CD8-positive, alpha-beta memory T cell (primary cell): ENCODE measurements around the gene PRKAG1. TPM values are rescaled to one million over a fixed set of nuclear protein-coding genes. Genes with fewer than 3 reads are reported as not detected.
A peak's percentile ranks its signal among the peaks of the same experiment; 100 is the strongest.

Source experiments
- CTCF ChIA-PET: fragments of 350-600 bp; sonication (Branson Sonifier 250); formaldehyde crosslinking; loops from one replicate; lab custom pipeline; 2021; ENCODE audit warnings: antibody characterized with exemption; lab: Charles Lee
- POLR2A ChIA-PET: fragments of 350-600 bp; sonication (Branson Sonifier 250); formaldehyde crosslinking; loops from one replicate; lab custom pipeline; 2021; ENCODE audit warnings: antibody characterized with exemption; lab: Charles Lee
- DNase-seq, 5 donors: peaks; one replicate each; pipeline versions ENCODE4 v3.0.0 to v3.0.0-alpha.2; 2020 to 2022; ENCODE audit warnings: mixed read lengths in 1 of 5
- H3K27ac ChIP-seq: one replicate; pipeline ENCODE4 v1.7.0; 2013; ENCODE audit warnings: low read depth, mild to moderate bottlenecking, low read length, moderate library complexity
- H3K27me3 ChIP-seq: 2 replicates; pipeline ENCODE4 v1.7.0; 2013; ENCODE audit warnings: low read length, mild to moderate bottlenecking; ENCODE audit not compliant: insufficient read depth, poor library complexity, severe bottlenecking
- H3K36me3 ChIP-seq: 2 replicates; pipeline ENCODE4 v1.7.0; 2013; ENCODE audit warnings: mild to moderate bottlenecking, low read length, moderate library complexity; ENCODE audit not compliant: insufficient read depth
- H3K4me1 ChIP-seq: 2 replicates; pipeline ENCODE4 v1.7.0; 2013; ENCODE audit warnings: mild to moderate bottlenecking, low read length, moderate library complexity; ENCODE audit not compliant: insufficient read depth
- H3K4me3 ChIP-seq: 2 replicates; pipeline ENCODE4 v1.7.0; 2013; ENCODE audit warnings: mild to moderate bottlenecking, low read length
- H3K9me3 ChIP-seq: 2 replicates; pipeline ENCODE4 v1.7.0; 2013; ENCODE audit warnings: mild to moderate bottlenecking, low read length
- H3K27ac Mint-ChIP-seq, 8 donors: one replicate each; pipeline ENCODE4 v1.8.0; 2020 to 2021; ENCODE audit warnings: mixed read lengths in 8 of 8, mild to moderate bottlenecking in 6 of 8, inconsistent platforms in 3 of 8, moderate library complexity in 3 of 8
- H3K27me3 Mint-ChIP-seq, 2 donors: one replicate each; pipeline ENCODE4 v1.8.0; 2020 to 2021; ENCODE audit warnings: mixed read lengths in 2 of 2, mild to moderate bottlenecking in 1 of 2, moderate library complexity in 1 of 2
- H3K36me3 Mint-ChIP-seq, 3 donors: one replicate each; pipeline ENCODE4 v1.8.0; 2020 to 2021; ENCODE audit warnings: mixed read lengths in 3 of 3, inconsistent platforms in 1 of 3, mild to moderate bottlenecking in 1 of 3
- H3K4me1 Mint-ChIP-seq, 3 donors: one replicate each; pipeline ENCODE4 v1.8.0; 2020 to 2021; ENCODE audit warnings: mixed read lengths in 3 of 3, inconsistent platforms in 1 of 3, mild to moderate bottlenecking in 1 of 3
- H3K4me3 Mint-ChIP-seq, 7 donors: one replicate each; pipeline ENCODE4 v1.8.0; 2020 to 2021; ENCODE audit warnings: mixed read lengths in 7 of 7, mild to moderate bottlenecking in 6 of 7, moderate library complexity in 4 of 7, inconsistent platforms in 2 of 7
- H3K9me3 Mint-ChIP-seq, 5 donors: one replicate each; pipeline ENCODE4 v1.8.0; 2020 to 2022; ENCODE audit warnings: mixed read lengths in 5 of 5, mild to moderate bottlenecking in 3 of 5, moderate library complexity in 2 of 5, inconsistent platforms in 1 of 5
- polyA plus RNA-seq: library from polyadenylated mRNA; unstranded; fragments of 300-500 nt; fragmentation: Illumina TruSeq; gene quantifications from one replicate; pipeline ENCODE4 v1.2.3, GENCODE V29; 2021
- total RNA-seq, 2 experiments: library from RNA; stranded (reverse); gene quantifications; one replicate each; pipeline ENCODE4 v1.2.3, GENCODE V29; 2021

Gene PRKAG1
- total and polyA plus RNA-seq, 3 experiments from 2014 or later = 45.9 to 78.3 (median 73.3) TPM

- Mint-ChIP-seq H3K36me3 (peaks cover 5 to 93% (median 14%) of the 10 kb centered on the region in 3 donors), H3K4me1 (peaks cover 10 to 16% (median 16%) of the 10 kb centered on the region in 3 donors), H3K27me3 (no peaks in the 10 kb centered on the region), H3K4me3 (no peak overlapping the region), H3K27ac (peak overlapping the region in 5 of 8 donors; percentile 17 to 84 (median 63)), H3K9me3 (no peaks in the 10 kb centered on the region)
- Histone ChIP-seq H3K4me1 (no peaks in the 10 kb centered on the region), H3K27ac (no peak overlapping the region), H3K4me3 (no peak overlapping the region), H3K9me3 (no peaks in the 10 kb centered on the region), H3K36me3 (peaks cover 65% of the 10 kb centered on the region), H3K27me3 (no peaks in the 10 kb centered on the region)
- POLR2A ChIA-PET = no interaction called here
- CTCF ChIA-PET = interaction anchor here (0.8 to 2.6 kb wide), 3 partner anchors 9 to 58 kb away, joined by 3 to 8 read pairs (median 3); no protein-coding TSS in a partner anchor
- no peak for DNase-seq
Observed at GRCh38 chr12:49040364-49040855, 21.8 kb upstream of the PRKAG1 start.

GRCh38 chr12:49039421-49040363 is 21.1 kb upstream of the PRKAG1 start:
- POLR2A ChIA-PET = interaction anchor here (0.8 to 1.2 kb wide), 2 partner anchors 10 to 148 kb away, joined by 3 read pairs; no protein-coding TSS in a partner anchor
- Mint-ChIP-seq H3K27ac (peak overlapping the region in 1 of 8 donors; percentile 90), H3K9me3 (no peaks in the 10 kb centered on the region), H3K36me3 (peaks cover 5 to 94% (median 16%) of the 10 kb centered on the region in 3 donors), H3K4me1 (peaks cover 9 to 16% (median 15%) of the 10 kb centered on the region in 3 donors), H3K4me3 (no peak overlapping the region), H3K27me3 (no peaks in the 10 kb centered on the region)
- Histone ChIP-seq H3K4me3 (no peak overlapping the region), H3K9me3 (no peaks in the 10 kb centered on the region), H3K27me3 (no peaks in the 10 kb centered on the region), H3K4me1 (no peaks in the 10 kb centered on the region), H3K36me3 (peaks cover 62% of the 10 kb centered on the region), H3K27ac (no peak overlapping the region)
- CTCF ChIA-PET = interaction anchor here (0.8 to 2.6 kb wide), 5 partner anchors 8 to 59 kb away, joined by 3 to 8 read pairs (median 3); no protein-coding TSS in a partner anchor
- DNase-seq = no peak

DNA sequence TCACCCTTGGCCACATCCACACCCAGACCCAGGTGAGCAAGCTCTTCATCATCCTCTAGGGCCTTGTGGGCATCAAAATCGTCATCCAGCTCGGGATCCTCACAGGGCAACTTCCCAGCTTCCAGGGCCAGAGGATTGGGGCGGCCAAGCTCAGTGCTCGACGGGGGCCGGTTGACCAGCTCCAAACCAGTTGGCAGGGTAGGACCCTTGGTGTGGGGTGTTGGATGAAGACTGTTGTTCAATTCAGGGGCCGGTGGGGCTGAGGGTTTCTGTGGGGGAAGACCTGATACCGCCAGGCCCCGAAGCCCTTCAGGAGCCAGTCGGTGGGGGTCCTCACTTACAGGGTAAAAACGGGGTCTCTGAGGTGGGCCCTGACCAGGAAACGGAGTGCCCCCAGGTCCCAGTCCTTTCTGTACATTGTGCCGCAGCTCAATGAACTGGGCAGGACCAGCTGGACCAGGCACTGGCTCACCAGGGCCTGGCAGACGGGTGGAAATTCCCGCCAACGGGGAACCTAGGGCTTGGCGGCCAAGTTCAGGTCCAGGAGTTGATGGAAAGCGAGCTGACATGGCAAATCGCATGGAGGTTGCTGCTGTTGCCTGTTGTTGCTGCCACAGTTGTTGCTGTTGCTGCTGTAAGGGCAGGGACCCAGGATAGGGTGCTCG is 19.8 kb upstream of the PRKAG1 start:
- H3K36me3 Mint-ChIP-seq = peaks cover 0 to 94% (median 13%) of the 10 kb centered on the region in 3 donors
- no peak for DNase-seq
- Histone ChIP-seq H3K36me3 (peaks cover 55% of the 10 kb centered on the region), H3K27ac (no peak overlapping the region), H3K4me1 (no peaks in the 10 kb centered on the region), H3K27me3 (no peaks in the 10 kb centered on the region), H3K9me3 (no peaks in the 10 kb centered on the region), H3K4me3 (no peak overlapping the region)
- H3K4me3 Mint-ChIP-seq = no peak overlapping the region
- CTCF ChIA-PET = interaction anchor here (0.6 to 2.6 kb wide), 6 partner anchors 10 to 50 kb away, joined by 3 to 8 read pairs (median 4); no protein-coding TSS in a partner anchor
- H3K9me3 Mint-ChIP-seq = no peaks in the 10 kb centered on the region
- H3K27ac Mint-ChIP-seq = peak overlapping the region in 4 of 8 donors; percentile 31 to 95 (median 66)
- peaks cover 2 to 4% (median 2%) of the 10 kb centered on the region in 3 donors for H3K4me1 Mint-ChIP-seq
- no peaks in the 10 kb centered on the region for H3K27me3 Mint-ChIP-seq
- POLR2A ChIA-PET = interaction anchor here (0.6 to 1.2 kb wide), 3 partner anchors 9 to 150 kb away, joined by 3 to 4 read pairs (median 3); no protein-coding TSS in a partner anchor

DNA sequence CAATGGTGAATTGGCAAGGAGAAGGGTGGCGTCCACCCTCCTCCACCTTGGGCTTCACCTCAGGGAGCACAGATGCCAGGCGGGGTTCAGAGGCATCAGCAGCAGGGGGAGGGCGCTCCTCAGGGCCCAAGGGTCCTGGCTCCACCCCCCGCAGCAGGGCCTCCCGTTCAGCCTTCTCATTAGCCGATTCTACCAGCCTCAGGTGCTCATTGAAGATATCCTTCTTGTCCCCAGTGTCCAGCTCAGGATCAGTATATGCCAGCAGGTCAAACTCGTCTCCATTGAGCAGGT is 19.3 kb upstream of the PRKAG1 start:
- Histone ChIP-seq H3K36me3 (peaks cover 49% of the 10 kb centered on the region), H3K27ac (no peak overlapping the region), H3K27me3 (no peaks in the 10 kb centered on the region), H3K4me1 (no peaks in the 10 kb centered on the region), H3K9me3 (no peaks in the 10 kb centered on the region), H3K4me3 (no peak overlapping the region)
- ChIA-PET POLR2A (no interaction called here), CTCF (interaction anchor here (0.6 to 1.4 kb wide), 3 partner anchors 11 to 43 kb away, joined by 3 to 4 read pairs (median 3); no protein-coding TSS in a partner anchor)
- DNase-seq = no peak
- H3K27ac Mint-ChIP-seq = peak overlapping the region in 2 of 8 donors; percentile 73 to 95
- no peaks in the 10 kb centered on the region for H3K27me3 Mint-ChIP-seq
- no peak overlapping the region for H3K4me3 Mint-ChIP-seq
- no peaks in the 10 kb centered on the region for H3K9me3 Mint-ChIP-seq
- H3K4me1 Mint-ChIP-seq = peaks cover 0 to 4% (median 2%) of the 10 kb centered on the region in 3 donors
- H3K36me3 Mint-ChIP-seq = peaks cover 0 to 93% (median 10%) of the 10 kb centered on the region in 3 donors

DNA sequence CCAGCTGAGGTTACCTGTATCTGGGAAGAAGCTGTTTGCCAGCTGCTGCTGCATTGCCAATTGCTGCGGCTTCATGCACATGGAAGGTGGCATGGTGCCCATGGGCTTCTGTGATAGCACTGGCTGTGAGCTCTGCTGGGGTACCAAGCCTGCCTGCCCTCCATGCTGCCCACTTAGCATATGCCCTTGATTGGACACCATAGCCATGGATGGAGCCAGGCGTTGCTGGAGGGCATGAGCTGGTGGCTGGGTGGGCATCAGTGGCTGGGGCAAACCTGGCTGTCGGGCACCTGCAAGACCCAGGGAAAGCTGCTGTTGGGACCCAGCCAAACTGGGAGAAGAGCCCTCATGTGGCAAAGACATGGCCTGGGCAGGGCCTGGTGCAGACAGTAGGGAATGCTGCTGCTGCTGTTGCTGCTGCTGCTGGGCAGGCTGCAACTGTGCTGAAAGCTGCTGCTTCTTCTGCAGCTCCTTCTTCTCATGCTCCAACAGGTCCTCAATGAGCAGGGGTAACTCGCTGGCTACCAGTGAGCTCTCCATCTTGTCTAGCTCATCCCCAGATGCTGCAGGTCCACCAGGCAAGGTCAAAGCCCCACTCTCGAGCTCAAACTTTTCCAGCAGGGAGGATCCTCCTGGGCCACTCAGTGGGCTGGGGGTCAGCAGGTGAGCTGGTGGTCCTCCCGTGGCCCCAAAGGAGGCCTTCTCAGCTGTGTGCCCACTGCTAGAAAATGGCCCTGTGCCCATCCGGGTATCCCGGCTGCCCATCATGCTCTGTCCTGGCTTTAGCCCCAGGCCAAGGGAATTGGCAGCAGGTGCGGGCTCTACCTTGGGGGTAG is 18.8 kb upstream of the PRKAG1 start:
- Histone ChIP-seq H3K36me3 (peaks cover 48% of the 10 kb centered on the region), H3K27ac (no peak overlapping the region), H3K9me3 (no peaks in the 10 kb centered on the region), H3K4me1 (no peaks in the 10 kb centered on the region), H3K27me3 (no peaks in the 10 kb centered on the region), H3K4me3 (no peak overlapping the region)
- CTCF ChIA-PET = interaction anchor here (0.9 to 2.2 kb wide), 4 partner anchors 11 to 43 kb away, joined by 3 to 8 read pairs (median 4); no protein-coding TSS in a partner anchor
- no peaks in the 10 kb centered on the region for H3K9me3 Mint-ChIP-seq
- H3K4me3 Mint-ChIP-seq = no peak overlapping the region
- H3K4me1 Mint-ChIP-seq = peaks cover 0 to 4% (median 2%) of the 10 kb centered on the region in 3 donors
- H3K27me3 Mint-ChIP-seq = no peaks in the 10 kb centered on the region
- peaks cover 0 to 93% (median 8%) of the 10 kb centered on the region in 3 donors for H3K36me3 Mint-ChIP-seq
- POLR2A ChIA-PET = interaction anchor here (0.6 kb wide), 1 partner anchor 73 kb away, joined by 3 read pairs; no protein-coding TSS in a partner anchor
- DNase-seq = no peak
- peak overlapping the region in 1 of 8 donors; percentile 79 for H3K27ac Mint-ChIP-seq

DNA sequence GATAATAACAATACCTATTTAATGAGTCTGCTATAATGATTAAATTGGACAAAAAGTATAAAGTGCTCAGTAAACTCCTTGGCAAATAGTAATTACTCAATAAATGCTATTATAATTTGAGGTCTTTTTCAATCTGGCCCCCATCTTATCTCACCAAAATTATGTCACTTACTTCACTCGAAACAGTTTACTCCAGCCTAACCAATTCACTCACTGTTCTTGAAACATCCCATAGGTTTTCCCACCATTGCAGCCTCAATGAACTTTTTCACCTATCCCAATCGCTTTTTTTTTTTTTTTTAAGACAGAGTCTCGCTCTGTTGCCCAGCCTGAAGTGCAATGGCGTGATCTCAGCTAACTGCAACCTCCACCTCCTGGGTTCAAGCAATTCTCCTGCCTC is 17.5 kb upstream of the PRKAG1 start:
- Histone ChIP-seq H3K36me3 (peaks cover 41% of the 10 kb centered on the region), H3K9me3 (no peaks in the 10 kb centered on the region), H3K27me3 (no peaks in the 10 kb centered on the region), H3K27ac (no peak overlapping the region), H3K4me1 (no peaks in the 10 kb centered on the region), H3K4me3 (no peak overlapping the region)
- Mint-ChIP-seq H3K9me3 (no peaks in the 10 kb centered on the region), H3K4me1 (peaks cover 0 to 4% (median 2%) of the 10 kb centered on the region in 3 donors), H3K27ac (peak overlapping the region in 6 of 8 donors; percentile 33 to 94 (median 73)), H3K4me3 (no peak overlapping the region), H3K36me3 (peaks cover 0 to 88% (median 8%) of the 10 kb centered on the region in 3 donors), H3K27me3 (no peaks in the 10 kb centered on the region)
- no peak for DNase-seq
- POLR2A ChIA-PET = no interaction called here
- CTCF ChIA-PET = interaction anchor here (0.9 to 2.2 kb wide), 2 partner anchors 28 to 39 kb away, joined by 3 to 8 read pairs; no protein-coding TSS in a partner anchor

- H3K36me3 ChIP-seq = peaks cover 36% of the 10 kb centered on the region
- CTCF ChIA-PET = interaction anchor here (0.8 to 4.6 kb wide), 4 partner anchors 10 to 46 kb away, joined by 3 to 18 read pairs (median 4); no protein-coding TSS in a partner anchor
- H3K4me1 ChIP-seq = no peaks in the 10 kb centered on the region
- no peaks in the 10 kb centered on the region for H3K9me3 ChIP-seq
- peaks cover 0 to 81% (median 8%) of the 10 kb centered on the region in 3 donors for H3K36me3 Mint-ChIP-seq
- H3K27me3 Mint-ChIP-seq = no peaks in the 10 kb centered on the region
- H3K4me1 Mint-ChIP-seq = peaks cover 0 to 4% (median 2%) of the 10 kb centered on the region in 3 donors
- no peak overlapping the region for H3K4me3 ChIP-seq
- peak overlapping the region in 5 of 8 donors; percentile 52 to 88 (median 57) for H3K27ac Mint-ChIP-seq
- no peak for DNase-seq
- H3K27ac ChIP-seq = no peak overlapping the region
- POLR2A ChIA-PET = no interaction called here
- H3K9me3 Mint-ChIP-seq = no peaks in the 10 kb centered on the region
- H3K27me3 ChIP-seq = no peaks in the 10 kb centered on the region
- H3K4me3 Mint-ChIP-seq = no peak overlapping the region
Observed at GRCh38 chr12:49034286-49034622, 15.7 kb upstream of the PRKAG1 start.
